ENCODE results near the gene IFT43.

IFT43 gene

DNA sequence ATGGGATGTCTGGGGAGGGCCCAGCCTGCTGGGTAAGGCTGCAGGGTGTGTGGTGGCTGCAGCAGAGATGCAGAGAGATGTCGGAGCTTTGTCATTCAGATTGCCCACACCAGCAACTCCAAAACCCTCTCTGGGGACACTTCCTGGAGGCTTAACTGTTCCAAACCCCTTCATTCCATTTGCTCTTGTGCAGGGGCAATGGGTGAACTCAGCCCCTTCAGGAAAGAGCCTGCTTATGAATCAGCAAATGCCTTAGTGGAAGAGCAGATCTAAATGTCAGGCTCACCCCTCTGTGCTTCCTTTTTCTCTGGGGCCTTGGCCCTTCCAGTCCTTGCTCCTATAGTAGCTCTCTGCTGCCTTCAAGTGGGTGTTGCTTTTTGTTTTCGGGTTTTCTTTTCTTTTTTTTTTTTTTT lies 129.5 kb downstream of the IFT43 start:
- DNase-seq = no peak

GRCh38 chr14:76117789-76118484 lies 132.4 kb downstream of the IFT43 start:
- DNase-seq = no peak

DNA sequence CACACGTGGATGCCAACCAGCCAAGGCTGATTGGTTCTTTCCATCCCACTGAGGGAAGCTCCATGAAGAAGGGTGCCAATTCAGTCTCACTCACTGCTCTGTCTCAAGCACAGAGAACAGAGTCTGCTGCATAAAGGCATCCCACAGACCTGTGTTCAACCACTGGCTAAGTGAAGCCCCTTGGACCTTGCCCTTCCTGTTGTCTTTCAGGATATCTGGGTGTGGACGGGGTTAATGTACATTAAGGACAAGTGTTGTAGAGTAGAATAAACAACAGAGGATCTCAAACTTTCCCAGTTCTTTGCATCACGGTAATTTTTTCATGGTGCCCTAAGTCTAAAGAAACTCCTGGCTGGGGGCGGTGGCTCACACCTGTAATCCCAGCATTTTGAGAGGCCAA lies 133.0 kb downstream of the IFT43 start:
- DNase-seq = no peak

- DNase-seq = no peak
Measured at GRCh38 chr14:76121089-76121748, 135.7 kb downstream of the IFT43 start.

DNA sequence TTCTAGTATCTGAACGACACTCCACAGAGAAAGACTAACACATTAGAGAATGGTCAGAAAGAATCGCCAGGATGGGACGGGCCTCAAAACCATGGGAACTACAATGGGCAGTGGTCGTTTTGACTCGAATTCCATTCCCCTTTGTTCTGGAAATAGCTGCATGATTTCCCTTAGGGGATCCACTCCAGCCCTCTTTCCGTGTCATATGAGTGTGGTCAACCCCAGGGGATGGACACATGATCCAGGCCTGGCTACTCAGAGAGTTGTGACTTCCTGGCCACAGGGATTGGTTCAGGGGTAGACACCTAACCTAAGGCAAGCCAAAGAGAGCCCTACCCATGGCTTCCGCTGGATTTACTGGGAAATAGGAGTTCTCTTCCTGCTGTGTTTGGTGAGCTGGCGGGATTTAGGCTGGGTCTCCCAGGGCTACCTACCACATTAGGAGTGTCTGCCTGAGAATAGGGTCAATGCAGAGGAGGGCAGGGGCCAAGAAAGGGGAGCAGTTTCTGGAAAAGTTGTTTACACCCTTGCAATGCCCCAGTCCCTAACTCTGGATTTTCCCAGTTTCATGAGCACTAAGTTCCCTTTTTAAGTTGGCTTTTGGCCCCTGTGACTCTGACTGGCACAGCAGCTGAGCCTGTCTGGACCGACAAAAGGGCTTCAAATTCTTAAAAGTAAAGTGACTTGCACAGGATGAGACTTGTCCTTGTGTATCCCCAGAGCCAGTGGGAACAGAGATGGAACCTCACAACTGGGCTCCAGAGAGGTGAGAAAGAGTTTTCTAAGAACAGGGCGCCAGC lies 138.1 kb downstream of the IFT43 start:
- DNase-seq = no peak

DNA sequence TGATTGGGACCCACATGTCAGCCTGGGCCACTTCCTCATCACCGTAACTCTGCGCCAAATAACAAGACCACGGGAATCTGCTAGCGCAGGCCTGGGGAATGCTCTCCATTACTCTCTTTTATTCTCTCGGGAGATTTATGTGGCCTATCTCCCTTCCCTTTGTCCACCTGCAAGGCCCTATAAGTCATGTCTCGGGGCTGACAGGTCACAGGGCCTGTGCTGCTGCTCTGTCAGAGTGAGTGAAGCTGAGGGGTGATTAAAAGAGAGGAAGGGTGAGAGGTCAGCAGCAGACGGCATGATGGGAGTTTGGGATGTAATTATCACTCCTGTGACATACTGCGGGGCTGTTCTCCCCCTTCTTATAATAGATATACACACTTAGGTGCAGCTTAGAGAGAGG lies 139.9 kb downstream of the IFT43 start:
- DNase-seq = no peak

DNA sequence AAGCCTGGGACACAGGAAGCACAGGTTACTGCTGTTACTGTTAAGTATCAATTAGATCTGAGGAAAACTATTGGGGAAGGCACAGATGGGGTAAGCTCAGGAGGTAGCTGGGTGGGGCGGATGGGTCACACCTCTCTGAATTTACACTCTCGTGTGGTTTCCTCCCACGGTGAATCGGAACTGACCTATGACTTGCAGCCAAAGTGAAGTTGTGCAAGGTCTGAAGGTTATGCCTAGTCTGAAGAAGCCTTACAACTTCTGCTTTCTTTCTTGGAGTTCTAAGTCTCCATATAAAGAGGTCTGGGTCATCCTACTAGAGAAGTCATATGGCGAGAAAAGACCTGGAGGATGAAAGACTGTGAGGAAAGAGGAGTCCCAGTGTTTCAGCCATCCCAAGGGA lies 140.5 kb downstream of the IFT43 start:
- DNase-seq = no peak

DNA sequence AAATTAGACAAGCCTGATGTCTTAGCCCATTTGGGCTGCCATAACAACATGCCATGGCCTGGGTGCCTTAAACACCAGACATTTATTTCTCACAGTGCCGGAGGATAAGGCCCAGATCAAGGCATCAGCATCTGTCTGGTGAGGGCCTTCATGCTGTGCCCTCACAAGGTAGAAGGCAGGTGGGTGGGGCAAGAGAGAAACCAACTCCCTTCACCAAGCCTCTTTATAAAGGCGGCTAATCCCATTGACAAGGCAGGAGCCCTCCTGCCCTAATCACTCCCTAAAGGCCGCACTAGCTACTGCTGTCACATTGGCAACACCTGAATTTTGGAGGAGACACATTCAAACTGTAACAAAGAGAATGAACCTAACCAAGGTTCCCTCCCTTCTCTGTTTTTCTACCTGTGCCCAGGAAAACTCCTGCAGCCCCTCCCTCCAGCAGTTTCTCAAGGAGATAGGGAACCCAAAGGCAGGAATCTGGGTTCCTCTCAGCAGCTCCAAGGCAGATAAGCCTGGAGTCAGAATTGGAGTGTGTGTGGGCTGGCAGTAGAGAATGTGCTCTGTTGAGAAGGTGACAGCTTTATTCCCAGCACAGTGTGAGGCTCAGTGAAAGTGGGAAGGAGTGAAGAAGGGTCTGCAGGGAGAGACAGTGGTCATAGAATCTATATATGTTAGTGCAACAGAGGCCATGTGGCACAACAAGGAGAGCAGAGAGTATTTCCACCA lies 144.5 kb downstream of the IFT43 start:
- no peak for DNase-seq

DNA sequence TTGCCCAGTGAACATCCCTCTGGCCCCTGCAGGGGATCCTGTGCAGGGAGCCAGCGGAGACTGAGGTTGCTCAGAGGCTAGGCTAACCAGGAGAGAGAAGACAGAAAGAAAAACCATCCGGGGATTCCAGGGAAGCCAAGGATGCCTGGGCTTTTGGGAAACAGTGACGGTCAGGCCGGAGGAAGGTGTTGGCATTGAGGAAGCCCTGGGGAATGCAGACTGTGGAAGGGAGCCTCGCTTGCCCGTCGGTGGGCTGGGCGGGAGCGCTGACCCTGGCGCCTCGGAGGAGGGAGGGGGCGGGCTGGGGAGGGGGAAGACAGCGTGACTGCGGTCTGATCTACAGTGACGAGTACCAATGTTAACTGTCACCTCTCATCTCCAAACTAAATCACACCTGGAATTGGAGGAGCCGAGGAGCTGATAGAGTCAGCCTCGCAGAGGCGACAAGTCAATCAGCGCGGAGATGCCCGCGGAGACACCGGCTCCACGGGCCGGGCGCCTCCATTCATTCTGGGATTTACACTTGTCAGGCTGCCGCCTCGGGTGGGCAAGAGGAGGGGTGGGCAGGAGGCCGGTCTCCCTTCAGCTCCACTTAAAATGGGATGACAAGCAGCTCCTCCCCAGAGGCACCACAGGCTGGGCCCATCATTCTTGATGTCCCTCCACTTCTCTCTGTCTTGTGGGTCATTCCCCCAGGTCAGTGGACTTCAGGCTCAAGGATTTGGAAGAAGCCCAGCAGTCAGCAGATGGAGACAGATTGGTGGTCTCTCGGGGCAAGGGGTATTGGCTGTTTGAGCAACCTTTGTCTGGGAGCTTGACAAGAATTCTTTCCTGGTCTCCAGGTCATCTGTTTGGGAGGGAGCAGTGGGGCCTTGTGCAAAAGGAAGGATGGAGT lies 145.8 kb downstream of the IFT43 start:
- no peak for DNase-seq

GRCh38 chr14:76133103-76133502 lies 147.5 kb downstream of the IFT43 start:
- no peak for DNase-seq
